GM12892 (cell line): ENCODE measurements around the gene SMIM33.
A peak's percentile ranks its signal among the peaks of the same experiment; 100 is the strongest.
"Not testable (repeated sequence)": the region's sequence is repeated elsewhere in the genome, so short reads cannot be mapped to it uniquely, and the experiment has no call there.

Experiments used
- DNase-seq: peaks from one replicate; pipeline ENCODE4 v3.0.0; 2011; ENCODE audit not compliant: insufficient read length
- FAIRE-seq: peaks from 2 replicates; lab custom pipeline; 2011; peaks lifted over from hg19 to GRCh38; lab: Jason Lieb, UNC
- POLR2A ChIP-seq: IDR thresholded peaks from 2 replicates; pipeline ENCODE4 v1.6.1; 2011; ENCODE audit warnings: low read depth, low read length, control low read depth
- POLR2AphosphoS5 ChIP-seq: IDR thresholded peaks from 2 replicates; pipeline ENCODE4 v1.6.1; 2011; ENCODE audit warnings: low read depth, low read length, control low read depth
- TAF1 ChIP-seq: IDR thresholded peaks from 2 replicates; pipeline ENCODE4 v1.6.1; 2011; ENCODE audit warnings: low read depth, mild to moderate bottlenecking, control low read depth, low read length, borderline replicate concordance

SMIM33 gene

DNA sequence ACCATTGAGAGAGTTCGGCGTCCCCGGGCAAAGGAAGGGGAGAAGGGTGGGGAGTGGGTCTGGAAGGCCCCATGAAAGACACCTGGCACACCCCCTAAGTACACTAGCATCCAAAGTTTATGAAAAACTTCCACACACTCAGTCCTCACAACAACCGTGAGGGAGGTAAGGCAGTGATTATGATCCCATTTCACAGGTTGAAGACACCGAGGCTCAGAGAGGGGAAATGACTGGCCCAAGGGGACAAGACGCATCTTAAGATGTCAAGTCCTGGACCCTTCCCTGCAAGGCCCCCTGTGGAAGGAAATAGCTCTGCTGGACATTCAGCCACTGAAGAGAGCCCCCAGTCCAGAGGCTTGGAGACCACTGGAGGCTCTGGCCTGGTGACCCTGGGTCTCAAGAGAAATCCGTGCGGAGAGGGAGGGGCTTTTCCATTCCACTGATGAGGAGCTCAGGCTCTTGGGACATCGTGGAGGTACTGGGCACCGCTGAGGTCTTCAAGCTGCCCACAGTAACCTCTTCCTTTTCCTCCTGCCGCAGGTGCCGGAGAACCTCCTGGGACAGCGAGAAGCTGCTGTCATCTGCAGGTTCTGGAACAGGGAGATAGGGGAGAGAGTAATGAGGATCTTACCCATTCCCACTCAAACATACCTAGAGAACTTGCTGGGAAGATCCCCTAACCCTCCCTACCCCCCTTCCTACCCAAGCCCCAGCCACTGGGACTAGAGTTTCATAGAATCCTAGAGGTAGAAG, 5.2 kb downstream of the SMIM33 start:
- FAIRE-seq = no peak
- DNase-seq = no peak
- TF ChIP-seq POLR2A (no peak), POLR2AphosphoS5 (no peak)

DNA sequence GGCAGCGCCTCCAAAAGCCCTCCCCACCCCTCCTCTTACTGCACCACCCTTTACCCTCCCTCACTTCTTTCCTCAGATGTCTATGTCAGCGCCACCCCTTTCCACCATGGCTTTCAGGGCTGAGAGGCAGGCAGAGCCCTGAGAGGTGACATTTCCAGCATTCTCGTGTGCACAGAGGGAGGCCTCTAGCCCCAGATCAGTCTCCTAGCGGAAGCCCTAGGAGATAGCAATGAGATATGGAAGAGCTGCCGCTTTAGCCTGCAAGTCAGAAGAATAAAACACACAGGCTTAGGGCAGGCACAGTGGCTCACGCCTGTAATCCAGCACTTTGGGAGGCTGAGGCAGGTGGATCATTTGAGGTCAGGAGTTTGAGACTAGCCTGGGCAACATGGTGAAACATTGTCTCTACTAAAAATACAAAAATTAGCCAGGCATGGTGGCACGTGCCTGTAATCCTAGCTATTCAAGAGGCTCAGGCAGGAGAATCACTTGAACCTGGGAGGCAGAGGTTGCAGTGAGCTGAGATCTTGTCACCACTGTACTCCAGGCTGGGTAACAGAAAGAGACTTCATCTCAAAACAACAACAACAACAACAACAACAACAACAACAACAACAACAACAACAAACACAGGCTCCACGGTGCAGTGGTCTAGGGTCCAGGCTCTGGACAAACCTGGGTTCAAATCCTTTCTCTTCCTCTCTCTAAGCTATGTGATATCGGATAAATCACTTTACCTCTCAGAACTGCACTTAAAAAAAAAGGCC, 8.0 kb downstream of the SMIM33 start:
- FAIRE-seq, DNase-seq: not testable (repeated sequence)

DNA sequence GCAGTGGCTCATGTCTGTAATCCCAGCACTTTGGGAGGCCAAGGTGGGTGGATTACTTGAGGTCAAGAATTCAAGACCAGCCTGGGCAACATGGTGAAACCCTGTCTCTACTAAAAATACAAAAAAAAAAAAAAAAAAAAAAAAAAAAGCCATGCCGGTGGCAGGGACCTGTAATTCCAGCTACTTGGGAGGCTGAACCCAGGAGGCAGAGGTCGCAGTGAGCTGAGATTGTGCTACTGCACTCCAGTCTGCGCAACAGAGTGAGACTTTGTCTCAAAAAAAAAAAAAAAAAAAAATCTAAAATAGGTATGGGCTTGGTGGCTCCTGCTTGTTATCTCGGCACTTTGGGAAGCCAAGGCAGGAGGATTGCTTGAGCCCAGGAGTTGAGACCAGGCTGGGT, 8.9 kb downstream of the SMIM33 start:
- not testable (repeated sequence) for DNase-seq, FAIRE-seq

DNA sequence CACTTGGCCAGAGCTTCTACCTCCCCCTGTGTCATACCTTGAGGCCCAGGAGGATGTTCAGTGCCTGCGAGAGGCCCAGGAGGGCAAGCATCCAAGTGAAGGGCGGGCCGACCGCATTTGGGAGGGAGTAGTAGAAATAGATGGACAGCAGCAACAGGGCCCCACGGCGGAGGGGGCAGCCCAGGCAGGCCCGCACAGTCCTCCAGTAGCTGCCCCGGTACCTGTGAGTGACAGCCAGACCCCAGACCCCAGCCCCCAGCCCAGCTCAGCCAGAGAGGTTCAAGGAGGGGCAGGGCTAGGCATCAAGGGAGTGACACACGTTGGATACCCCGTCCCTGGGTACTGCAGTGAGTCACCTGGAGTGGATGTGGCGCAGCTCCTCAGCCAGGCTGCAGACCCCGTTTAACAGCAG, 10.3 kb downstream of the SMIM33 start:
- DNase-seq (no peak), FAIRE-seq (no peak)
- TF ChIP-seq POLR2A (no peak), TAF1 (no peak), POLR2AphosphoS5 (no peak)

DNA sequence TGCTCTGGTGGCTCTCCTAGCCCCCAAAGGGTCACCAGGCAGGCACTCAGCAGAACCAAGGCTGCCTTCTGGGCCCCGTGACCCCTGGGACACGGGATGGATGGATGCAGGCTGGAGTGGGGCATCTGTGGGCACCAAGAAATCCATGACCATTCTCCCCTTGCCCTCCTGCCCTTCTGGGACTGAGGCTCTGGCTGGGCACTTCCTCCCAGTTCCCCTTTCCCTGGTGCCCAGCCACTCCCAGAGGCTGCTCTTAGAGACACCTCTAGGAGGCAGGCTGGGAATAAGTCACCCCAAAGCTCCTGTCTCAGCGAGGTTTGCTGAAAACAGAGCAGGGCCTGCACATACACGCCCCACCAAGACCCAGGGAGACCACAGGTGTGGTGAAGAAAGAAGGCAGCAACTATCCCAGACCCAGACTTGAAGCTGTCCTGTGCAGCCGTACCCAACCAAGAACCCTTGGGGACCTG, 10.8 kb downstream of the SMIM33 start:
- FAIRE-seq (no peak), DNase-seq (no peak)
- TF ChIP-seq POLR2AphosphoS5 (no peak), TAF1 (no peak), POLR2A (no peak)

DNA sequence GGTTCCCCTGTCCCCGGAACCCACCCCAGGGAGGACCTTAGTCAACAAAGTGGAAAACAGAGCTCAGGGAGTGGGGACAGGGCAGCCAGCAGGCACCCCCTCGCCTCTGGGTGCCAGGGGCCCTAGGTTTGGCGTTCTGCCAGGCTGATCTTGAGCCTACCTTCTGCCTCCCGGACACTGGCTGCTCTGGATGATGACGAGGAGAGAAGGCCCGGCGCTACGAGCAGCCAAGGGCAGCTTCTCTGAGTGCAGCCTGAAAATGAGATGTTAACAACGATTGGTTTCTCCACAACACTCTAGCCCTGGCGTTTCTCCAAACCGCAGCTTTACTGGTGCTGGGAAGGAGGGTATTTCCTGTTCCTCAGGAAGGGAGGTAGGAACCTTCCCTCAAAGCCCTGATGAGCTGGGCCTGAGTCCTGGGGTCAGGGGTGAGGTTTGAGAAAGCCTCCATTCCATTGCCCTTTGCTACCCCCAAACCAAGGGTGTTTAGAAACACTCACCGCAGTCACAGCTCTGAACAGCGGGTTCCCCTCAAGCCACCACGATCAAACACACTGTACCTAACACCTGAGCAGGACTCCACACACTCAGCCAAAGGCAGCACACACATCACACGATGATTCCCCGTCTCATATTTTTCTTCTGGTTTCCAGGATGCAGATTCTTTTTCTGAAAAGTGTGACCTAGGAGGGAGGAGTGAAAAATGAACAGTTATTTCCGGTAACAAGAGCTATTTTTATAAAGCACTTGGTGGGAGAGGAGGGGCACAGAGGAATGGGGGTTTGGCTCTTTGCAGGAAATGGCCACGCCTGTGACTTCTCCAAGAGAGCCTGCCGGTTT, 11.5 kb downstream of the SMIM33 start, which contains the start of gene STING1:
TSS of gene STING1 (minus strand) at position 709 of the 840 bp plus-strand sequence. CDS start 1,054 bp downstream, outside the sequence.
- no peak for DNase-seq
- peak; percentile 65 for FAIRE-seq
- TF ChIP-seq TAF1 = no peak
- no peak for TF ChIP-seq POLR2AphosphoS5

DNA sequence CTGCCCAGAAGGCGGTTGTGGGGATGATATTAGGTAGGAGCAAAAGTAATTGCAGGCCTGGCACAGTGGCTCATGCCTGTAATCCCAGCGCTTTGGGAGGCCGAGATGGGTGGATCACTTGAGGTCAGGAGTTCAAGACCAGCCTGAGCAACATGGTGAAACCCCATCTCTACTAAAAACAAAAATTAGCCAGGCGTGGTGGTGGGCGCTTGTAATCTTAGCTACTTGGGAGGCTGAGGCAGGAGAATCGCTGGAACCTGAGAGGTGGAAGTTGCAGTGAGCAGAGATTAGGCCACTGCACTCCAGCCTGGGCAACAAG, 12.0 kb downstream of the SMIM33 start:
- FAIRE-seq, DNase-seq: not testable (repeated sequence)

DNA sequence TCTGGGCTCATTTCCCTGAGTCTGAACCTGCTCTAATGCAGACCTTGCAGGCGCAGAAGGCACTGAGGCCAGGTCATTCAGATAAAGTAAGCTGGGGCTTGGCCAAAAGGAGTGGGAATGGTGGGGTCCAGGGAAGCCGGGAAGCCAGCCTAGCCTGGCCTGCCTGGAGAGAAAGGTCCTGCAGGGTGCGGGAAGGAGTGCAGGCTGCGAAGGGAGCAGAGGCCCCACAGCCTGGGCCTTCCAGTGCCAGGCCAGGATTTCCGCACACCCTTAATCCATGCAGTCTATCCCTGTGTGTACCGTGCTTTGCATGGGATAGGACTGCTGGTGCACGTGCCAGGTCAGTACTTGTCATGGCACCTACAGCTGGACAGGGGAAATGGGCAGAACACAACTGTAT, 15.4 kb downstream of the SMIM33 start:
- no peak for TF ChIP-seq POLR2A
- no peak for TF ChIP-seq POLR2AphosphoS5
- no peak for TF ChIP-seq TAF1
- DNase-seq (no peak), FAIRE-seq (no peak)

DNA sequence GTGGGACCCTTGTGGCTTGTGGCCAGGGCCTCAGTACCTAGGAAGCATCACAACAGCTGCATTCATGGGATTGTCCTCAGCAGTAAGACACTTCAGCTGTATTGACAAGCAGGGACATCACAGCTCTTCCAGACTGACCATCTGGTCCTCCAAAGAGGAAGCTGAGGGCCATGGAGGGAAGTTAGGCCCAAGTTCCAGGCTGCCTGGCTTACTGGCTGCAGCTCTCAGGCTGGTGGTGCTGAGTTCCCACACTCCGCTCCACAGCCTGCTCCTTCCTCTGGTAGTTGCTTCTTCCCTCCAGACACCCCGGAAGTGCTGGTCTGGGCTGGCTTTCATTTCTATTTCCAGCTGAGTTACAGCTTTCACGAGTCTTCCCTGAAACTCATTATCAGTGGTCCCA, 17.5 kb downstream of the SMIM33 start:
- no peak for DNase-seq
- FAIRE-seq = peak; percentile 60
- TF ChIP-seq POLR2A (no peak), TAF1 (0 out of 2 replicates have a peak, but pooled peaks have one; percentile 37)

DNA sequence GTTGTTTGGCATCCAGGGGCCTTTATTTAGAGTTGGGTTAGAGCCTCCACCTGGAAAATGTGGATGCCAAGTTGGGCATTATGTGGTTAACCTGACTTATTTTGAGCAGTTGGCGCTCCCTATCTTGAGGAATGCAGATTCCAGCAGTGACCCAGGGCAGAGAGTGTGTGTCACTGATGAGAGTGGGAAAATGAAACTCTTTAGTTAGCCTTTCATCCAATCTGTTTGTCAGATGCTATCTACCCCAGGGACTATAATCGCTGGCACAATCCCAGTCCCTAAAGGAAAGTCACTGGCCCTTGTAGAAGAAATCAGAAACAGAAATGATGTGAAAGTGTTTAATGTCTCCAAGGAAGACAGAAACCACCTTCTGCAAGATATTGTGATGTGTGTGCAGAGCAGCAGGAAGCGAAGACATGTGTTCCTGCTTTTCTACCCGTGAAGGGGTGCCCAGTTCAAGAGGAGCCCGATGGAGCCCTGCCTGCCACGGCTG, 21.9 kb downstream of the SMIM33 start:
- no peak for TF ChIP-seq POLR2AphosphoS5
- no peak for TF ChIP-seq TAF1
- TF ChIP-seq POLR2A = no peak
- no peak for DNase-seq
- no peak for FAIRE-seq

DNA sequence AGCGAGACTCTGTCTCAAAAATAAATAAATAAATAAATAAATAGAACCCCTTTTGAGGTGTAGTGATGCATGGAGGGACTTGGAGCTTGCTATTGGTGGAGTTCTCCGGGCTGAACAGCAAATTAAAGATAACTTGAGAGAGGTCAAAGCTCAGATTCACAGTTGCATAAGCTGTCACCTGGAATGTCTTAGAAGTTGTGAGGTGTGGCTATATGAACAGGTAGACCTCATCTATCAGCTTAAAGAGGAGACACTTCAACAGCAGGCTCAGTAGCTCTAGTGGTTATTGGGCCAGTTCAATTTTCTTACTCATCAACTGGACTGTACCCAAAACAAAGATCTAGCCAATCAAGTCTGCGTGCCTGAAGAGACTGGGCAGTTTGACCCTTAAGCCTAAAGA, 23.5 kb downstream of the SMIM33 start:
- TF ChIP-seq TAF1 (no peak), POLR2AphosphoS5 (no peak), POLR2A (no peak)
- FAIRE-seq = no peak
- DNase-seq = no peak

DNA sequence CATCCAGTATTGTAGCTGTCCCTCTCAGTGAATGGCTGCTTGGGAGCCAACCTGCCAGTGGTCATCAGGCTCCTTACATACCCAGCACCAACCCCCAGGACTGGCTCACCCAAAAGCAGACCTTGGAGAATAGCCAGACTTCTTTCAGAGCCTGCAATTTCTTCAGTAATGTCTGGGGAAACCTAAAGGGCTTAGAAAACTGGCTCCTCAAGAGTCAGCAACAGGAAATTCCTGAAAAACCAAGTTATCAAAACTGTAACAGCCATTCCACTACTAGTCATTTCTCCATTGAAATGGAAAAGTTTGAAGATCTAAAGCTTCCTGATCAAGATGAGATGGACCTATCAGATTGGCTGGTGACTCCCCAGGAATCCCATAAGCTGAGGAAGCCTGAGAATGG, 24.0 kb downstream of the SMIM33 start:
- DNase-seq (no peak), FAIRE-seq (no peak)
- TF ChIP-seq TAF1 (no peak), POLR2A (no peak), POLR2AphosphoS5 (no peak)
